ENCODE data around the gene SHLD1. TPM values are rescaled to one million over a fixed set of nuclear protein-coding genes. Genes with fewer than 3 reads are reported as not detected.
"Not testable (repeated sequence)": the region's sequence is repeated elsewhere in the genome, so short reads cannot be mapped to it uniquely, and the experiment has no call there.

Gene SHLD1
- total RNA-seq (11.2 TPM), polyA plus RNA-seq (16.4 TPM)
- long read RNA-seq, donor 1, partial matches to known transcripts = 0 of 3 reads
- long read RNA-seq, donor 1, other reads (novel, unspliced or antisense) = 0 of 3 reads
- long read RNA-seq, donor 2, transcript SHLD1-202 (3 exons, 585 nt) = minor isoform, 6 of 18 reads
- long read RNA-seq, donor 2, transcript SHLD1-201 (3 exons, 1,154 nt) = major isoform, 12 of 18 reads
- long read RNA-seq, donor 2, partial matches to known transcripts = 0 of 18 reads
- long read RNA-seq, donor 2, other reads (novel, unspliced or antisense) = 0 of 18 reads
- long read RNA-seq, donor 3, transcript SHLD1-201 (3 exons, 1,154 nt) = major isoform, 20 of 24 reads
- long read RNA-seq, donor 3, partial matches to known transcripts = 0 of 24 reads
- long read RNA-seq, donor 3, other reads (novel, unspliced or antisense) = 0 of 24 reads
- long read RNA-seq, donor 4, partial matches to known transcripts = 0 of 5 reads
- long read RNA-seq, donor 4, other reads (novel, unspliced or antisense) = 0 of 5 reads
- long read RNA-seq, donor 5, transcript SHLD1-201 (3 exons, 1,154 nt) = major isoform, 14 of 16 reads
- long read RNA-seq, donor 5, partial matches to known transcripts = 0 of 16 reads
- long read RNA-seq, donor 5, other reads (novel, unspliced or antisense) = 0 of 16 reads
- long read RNA-seq, donor 6, transcript SHLD1-201 (3 exons, 1,154 nt) = major isoform, 8 of 10 reads
- long read RNA-seq, donor 6, partial matches to known transcripts = 0 of 10 reads
- long read RNA-seq, donor 6, other reads (novel, unspliced or antisense) = 0 of 10 reads
- long read RNA-seq, donor 7, transcript SHLD1-201 (3 exons, 1,154 nt) = major isoform, 9 of 17 reads
- long read RNA-seq, donor 7, transcript SHLD1-202 (3 exons, 585 nt) = minor isoform, 8 of 17 reads
- long read RNA-seq, donor 7, partial matches to known transcripts = 0 of 17 reads
- long read RNA-seq, donor 7, other reads (novel, unspliced or antisense) = 0 of 17 reads
- long read RNA-seq, donor 8, partial matches to known transcripts = 0 of 4 reads
- long read RNA-seq, donor 8, other reads (novel, unspliced or antisense) = 0 of 4 reads
- long read RNA-seq, donor 9, partial matches to known transcripts = 0 of 6 reads
- long read RNA-seq, donor 9, other reads (novel, unspliced or antisense) = 0 of 6 reads
- long read RNA-seq, donor 10, partial matches to known transcripts = 0 of 7 reads
- long read RNA-seq, donor 10, other reads (novel, unspliced or antisense) = 0 of 7 reads

- H3K27ac ChIP-seq (ENCODE audit: low read depth in 1 of 2, low read length in 1 of 2) = peak within 1 kb of the TSS; percentile 60 to 77
- peak; percentile 70 to 95 (median 80) for DNase-seq (ENCODE audit: low read depth in 6 of 9, low spot score in 9 of 9)
- peak within 1 kb of the TSS; percentile 82 to 95 for H3K4me3 ChIP-seq (ENCODE audit: low read length in 2 of 2)
- no peaks in the 10 kb centered on the region for H3K27me3 ChIP-seq (ENCODE audit: control insufficient read depth in 2 of 2, insufficient read depth in 1 of 2, low read length in 1 of 2)
- H3K9me3 ChIP-seq (ENCODE audit: control insufficient read depth in 2 of 2, insufficient read depth in 1 of 2, low read length in 1 of 2) = no peaks in the 10 kb centered on the region
- peaks cover 0 to 4% of the 10 kb centered on the region in 2 donors for H3K36me3 ChIP-seq (ENCODE audit: control insufficient read depth in 2 of 2, insufficient read depth in 2 of 2, low read length in 1 of 2)
- H3K4me1 ChIP-seq (ENCODE audit: control insufficient read depth in 2 of 2, insufficient read depth in 2 of 2, low read length in 2 of 2) = peaks cover 10 to 12% of the 10 kb centered on the region in 2 donors
- 17% methylated on average over 27 of the region's 27 CpGs for WGBS
Measured at GRCh38 chr20:5749952-5750779, at the start of gene SHLD1. TSS of gene SHLD1 (plus strand) at chr20:5750401. CDS start at chr20:5772866, 22,465 bp downstream.

- 88% methylated on average over 5 of the region's 5 CpGs for WGBS
- H3K27ac ChIP-seq (ENCODE audit: low read depth in 1 of 2, low read length in 1 of 2); H3K4me1 ChIP-seq (ENCODE audit: control insufficient read depth in 2 of 2, insufficient read depth in 2 of 2, low read length in 2 of 2); H3K9me3 ChIP-seq (ENCODE audit: control insufficient read depth in 2 of 2, insufficient read depth in 1 of 2, low read length in 1 of 2); H3K36me3 ChIP-seq (ENCODE audit: control insufficient read depth in 2 of 2, insufficient read depth in 2 of 2, low read length in 1 of 2); H3K4me3 ChIP-seq (ENCODE audit: low read length in 2 of 2); H3K27me3 ChIP-seq (ENCODE audit: control insufficient read depth in 2 of 2, insufficient read depth in 1 of 2, low read length in 1 of 2); DNase-seq (ENCODE audit: low read depth in 6 of 9, low spot score in 9 of 9): not testable (repeated sequence)
Measured at GRCh38 chr20:5702339-5702738, 47.9 kb upstream of the SHLD1 start.

GRCh38 chr20:5703681-5704101, 46.5 kb upstream of the SHLD1 start:
- Histone ChIP-seq H3K4me3 (ENCODE audit: low read length in 2 of 2) (no peak overlapping the region), H3K4me1 (ENCODE audit: control insufficient read depth in 2 of 2, insufficient read depth in 2 of 2, low read length in 2 of 2) (no peaks in the 10 kb centered on the region), H3K9me3 (ENCODE audit: control insufficient read depth in 2 of 2, insufficient read depth in 1 of 2, low read length in 1 of 2) (no peaks in the 10 kb centered on the region), H3K36me3 (ENCODE audit: control insufficient read depth in 2 of 2, insufficient read depth in 2 of 2, low read length in 1 of 2) (no peaks in the 10 kb centered on the region), H3K27ac (ENCODE audit: low read depth in 1 of 2, low read length in 1 of 2) (no peak overlapping the region), H3K27me3 (ENCODE audit: control insufficient read depth in 2 of 2, insufficient read depth in 1 of 2, low read length in 1 of 2) (no peaks in the 10 kb centered on the region)
- no peak for DNase-seq (ENCODE audit: low read depth in 6 of 9, low spot score in 9 of 9)
- WGBS = 74% methylated on average over 5 of the region's 5 CpGs

GRCh38 chr20:5705827-5706226, 44.4 kb upstream of the SHLD1 start:
- 93% methylated on average over 6 of the region's 6 CpGs for WGBS
- Histone ChIP-seq H3K27me3 (ENCODE audit: control insufficient read depth in 2 of 2, insufficient read depth in 1 of 2, low read length in 1 of 2) (no peaks in the 10 kb centered on the region), H3K36me3 (ENCODE audit: control insufficient read depth in 2 of 2, insufficient read depth in 2 of 2, low read length in 1 of 2) (no peaks in the 10 kb centered on the region), H3K9me3 (ENCODE audit: control insufficient read depth in 2 of 2, insufficient read depth in 1 of 2, low read length in 1 of 2) (no peaks in the 10 kb centered on the region), H3K27ac (ENCODE audit: low read depth in 1 of 2, low read length in 1 of 2) (no peak overlapping the region), H3K4me1 (ENCODE audit: control insufficient read depth in 2 of 2, insufficient read depth in 2 of 2, low read length in 2 of 2) (no peaks in the 10 kb centered on the region), H3K4me3 (ENCODE audit: low read length in 2 of 2) (no peak overlapping the region)
- DNase-seq (ENCODE audit: low read depth in 6 of 9, low spot score in 9 of 9) = no peak

- Histone ChIP-seq H3K27me3 (ENCODE audit: control insufficient read depth in 2 of 2, insufficient read depth in 1 of 2, low read length in 1 of 2) (no peaks in the 10 kb centered on the region), H3K36me3 (ENCODE audit: control insufficient read depth in 2 of 2, insufficient read depth in 2 of 2, low read length in 1 of 2) (no peaks in the 10 kb centered on the region), H3K27ac (ENCODE audit: low read depth in 1 of 2, low read length in 1 of 2) (no peak overlapping the region), H3K4me3 (ENCODE audit: low read length in 2 of 2) (no peak overlapping the region), H3K4me1 (ENCODE audit: control insufficient read depth in 2 of 2, insufficient read depth in 2 of 2, low read length in 2 of 2) (no peaks in the 10 kb centered on the region), H3K9me3 (ENCODE audit: control insufficient read depth in 2 of 2, insufficient read depth in 1 of 2, low read length in 1 of 2) (no peaks in the 10 kb centered on the region)
- WGBS = 98% methylated on average over 9 of the region's 9 CpGs
- DNase-seq (ENCODE audit: low read depth in 6 of 9, low spot score in 9 of 9) = no peak
Measured at GRCh38 chr20:5706797-5707196, 43.4 kb upstream of the SHLD1 start.

- no peaks in the 10 kb centered on the region for H3K36me3 ChIP-seq (ENCODE audit: control insufficient read depth in 2 of 2, insufficient read depth in 2 of 2, low read length in 1 of 2)
- H3K27ac ChIP-seq (ENCODE audit: low read depth in 1 of 2, low read length in 1 of 2) = no peak overlapping the region
- no peak overlapping the region for H3K4me3 ChIP-seq (ENCODE audit: low read length in 2 of 2)
- H3K27me3 ChIP-seq (ENCODE audit: control insufficient read depth in 2 of 2, insufficient read depth in 1 of 2, low read length in 1 of 2) = no peaks in the 10 kb centered on the region
- H3K9me3 ChIP-seq (ENCODE audit: control insufficient read depth in 2 of 2, insufficient read depth in 1 of 2, low read length in 1 of 2) = peaks cover 0 to 6% of the 10 kb centered on the region in 2 donors
- DNase-seq (ENCODE audit: low read depth in 6 of 9, low spot score in 9 of 9) = no peak
- WGBS = 72% methylated on average over 3 of the region's 3 CpGs
- peaks cover 6 to 23% of the 10 kb centered on the region in 2 donors for H3K4me1 ChIP-seq (ENCODE audit: control insufficient read depth in 2 of 2, insufficient read depth in 2 of 2, low read length in 2 of 2)
Measured at GRCh38 chr20:5710551-5710950, 39.6 kb upstream of the SHLD1 start.

- peak; percentile 83 to 98 (median 93) for DNase-seq (ENCODE audit: low read depth in 6 of 9, low spot score in 9 of 9)
- Histone ChIP-seq H3K4me3 (ENCODE audit: low read length in 2 of 2) (no peak overlapping the region), H3K9me3 (ENCODE audit: control insufficient read depth in 2 of 2, insufficient read depth in 1 of 2, low read length in 1 of 2) (peaks cover 0 to 6% of the 10 kb centered on the region in 2 donors), H3K36me3 (ENCODE audit: control insufficient read depth in 2 of 2, insufficient read depth in 2 of 2, low read length in 1 of 2) (no peaks in the 10 kb centered on the region), H3K27ac (ENCODE audit: low read depth in 1 of 2, low read length in 1 of 2) (peak overlapping the region; percentile 87 to 90), H3K27me3 (ENCODE audit: control insufficient read depth in 2 of 2, insufficient read depth in 1 of 2, low read length in 1 of 2) (no peaks in the 10 kb centered on the region), H3K4me1 (ENCODE audit: control insufficient read depth in 2 of 2, insufficient read depth in 2 of 2, low read length in 2 of 2) (peaks cover 6 to 23% of the 10 kb centered on the region in 2 donors)
- 40% methylated on average over 4 of the region's 4 CpGs for WGBS
Measured at GRCh38 chr20:5714261-5715041, 35.8 kb upstream of the SHLD1 start.
